Activated CD4-positive, alpha-beta T cell treated with anti-CD3 and anti-CD28 coated beads for 24 hours (primary cell): Measurements from ENCODE around the gene C1orf210.
A peak's percentile ranks its signal among the peaks of the same experiment; 100 is the strongest.

ENCODE experiments used
- DNase-seq, 2 donors: peaks; one replicate each; pipeline ENCODE4 v3.0.0-alpha.2; 2020; ENCODE audit warnings: low read depth in 2 of 2

The C1orf210 gene

DNA sequence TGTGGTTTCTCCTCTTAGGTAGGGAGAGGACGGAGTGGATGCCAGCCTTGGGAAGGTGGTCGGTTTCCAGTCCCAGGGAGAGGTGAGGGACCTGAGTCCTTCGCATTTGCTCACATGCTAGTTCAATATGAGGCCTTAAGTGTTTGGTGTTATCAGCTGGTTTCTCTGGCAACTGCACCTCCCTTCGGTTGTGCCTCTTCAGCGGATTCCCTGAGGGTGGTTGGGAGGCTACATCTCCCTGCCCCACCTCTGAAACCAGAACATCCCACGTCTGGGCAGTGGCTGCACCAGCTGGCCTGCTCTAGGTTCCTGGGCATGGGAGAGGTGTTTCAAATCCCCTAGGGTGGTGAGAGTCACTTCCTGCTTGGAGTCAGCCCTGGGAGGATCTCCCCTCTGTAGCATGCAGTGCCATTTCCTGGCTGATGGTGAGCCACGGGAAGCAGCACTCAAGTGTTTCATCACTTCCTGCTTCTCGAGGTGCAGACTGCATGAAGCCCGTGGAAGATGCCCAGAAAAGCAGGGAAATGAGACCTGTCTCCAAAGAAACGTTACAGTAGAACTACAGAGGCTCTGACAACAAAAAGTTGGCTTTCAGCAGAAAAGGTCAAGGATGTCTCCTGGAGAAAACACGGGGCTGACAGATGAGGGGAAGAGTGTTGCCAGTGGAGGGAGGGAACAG is 11.1 kb downstream of the C1orf210 start:
- peak in 1 of 2 donors; percentile 9 for DNase-seq

DNA sequence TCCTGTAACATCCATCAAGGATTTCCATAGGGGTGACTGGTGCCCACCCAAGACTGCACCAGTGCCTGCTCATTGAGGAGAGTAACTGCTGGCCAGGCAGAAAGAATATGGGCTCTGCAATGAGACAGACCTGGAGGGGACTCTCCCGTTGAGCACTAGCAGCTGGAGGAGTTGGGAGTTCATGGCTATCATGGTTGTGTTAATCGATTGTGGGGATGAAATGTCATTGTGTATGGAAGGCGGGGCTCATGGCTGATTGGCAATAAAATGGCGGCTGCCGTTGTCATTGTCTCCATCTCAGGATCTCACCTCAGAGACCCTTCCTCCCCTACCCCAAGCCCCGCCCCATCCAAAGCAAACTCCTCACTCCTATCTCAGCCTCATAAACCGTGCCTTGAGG is 11.7 kb downstream of the C1orf210 start:
- no peak for DNase-seq

DNA sequence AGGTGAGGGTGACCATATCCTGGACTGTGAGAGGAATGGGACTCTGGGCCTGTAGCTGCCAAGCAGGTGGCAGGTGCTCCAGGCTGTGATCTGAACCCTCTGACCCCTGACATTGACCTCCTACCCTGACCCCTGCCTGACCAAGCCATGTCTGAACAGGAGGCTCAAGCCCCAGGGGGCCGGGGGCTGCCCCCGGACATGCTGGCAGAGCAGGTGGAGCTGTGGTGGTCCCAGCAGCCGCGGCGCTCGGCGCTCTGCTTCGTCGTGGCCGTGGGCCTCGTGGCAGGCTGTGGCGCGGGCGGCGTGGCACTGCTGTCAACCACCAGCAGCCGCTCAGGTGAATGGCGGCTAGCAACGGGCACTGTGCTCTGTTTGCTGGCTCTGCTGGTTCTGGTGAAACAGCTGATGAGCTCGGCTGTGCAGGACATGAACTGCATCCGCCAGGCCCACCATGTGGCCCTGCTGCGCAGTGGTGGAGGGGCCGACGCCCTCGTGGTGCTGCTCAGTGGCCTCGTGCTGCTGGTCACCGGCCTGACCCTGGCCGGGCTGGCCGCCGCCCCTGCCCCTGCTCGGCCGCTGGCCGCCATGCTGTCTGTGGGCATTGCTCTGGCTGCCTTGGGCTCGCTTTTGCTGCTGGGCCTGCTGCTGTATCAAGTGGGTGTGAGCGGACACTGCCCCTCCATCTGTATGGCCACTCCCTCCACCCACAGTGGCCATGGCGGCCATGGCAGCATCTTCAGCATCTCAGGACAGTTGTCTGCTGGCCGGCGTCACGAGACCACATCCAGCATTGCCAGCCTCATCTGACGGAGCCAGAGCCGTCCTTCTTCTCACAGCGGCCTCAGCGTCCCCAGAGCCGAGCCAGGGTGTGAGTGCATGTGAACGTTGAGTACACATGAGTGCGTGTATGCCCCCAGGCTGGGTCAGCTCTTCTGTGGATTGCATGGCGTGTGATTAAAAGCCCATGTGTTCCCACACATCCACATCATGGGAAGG is 12.5 kb downstream of the C1orf210 start:
- no peak for DNase-seq

DNA sequence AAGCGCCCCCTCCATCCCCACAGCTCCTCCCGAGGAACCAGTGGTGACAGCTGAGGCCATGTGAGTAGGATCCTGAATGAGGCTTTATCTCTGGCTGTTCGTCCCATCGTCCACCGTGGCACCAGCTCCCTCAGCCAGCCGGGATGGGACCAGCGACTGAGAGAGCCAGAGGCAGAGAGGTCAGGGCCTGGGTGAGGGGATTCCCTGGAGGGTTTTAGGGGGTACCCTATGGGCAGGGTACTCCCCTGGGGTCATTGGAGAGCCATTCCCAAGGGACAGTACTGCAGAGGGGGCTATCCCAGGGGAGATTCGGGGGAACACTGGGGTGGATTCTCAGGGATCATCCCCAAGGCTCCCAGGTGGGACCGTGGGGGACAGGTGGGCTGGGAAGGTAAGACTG is 13.2 kb downstream of the C1orf210 start:
- DNase-seq = no peak

DNA sequence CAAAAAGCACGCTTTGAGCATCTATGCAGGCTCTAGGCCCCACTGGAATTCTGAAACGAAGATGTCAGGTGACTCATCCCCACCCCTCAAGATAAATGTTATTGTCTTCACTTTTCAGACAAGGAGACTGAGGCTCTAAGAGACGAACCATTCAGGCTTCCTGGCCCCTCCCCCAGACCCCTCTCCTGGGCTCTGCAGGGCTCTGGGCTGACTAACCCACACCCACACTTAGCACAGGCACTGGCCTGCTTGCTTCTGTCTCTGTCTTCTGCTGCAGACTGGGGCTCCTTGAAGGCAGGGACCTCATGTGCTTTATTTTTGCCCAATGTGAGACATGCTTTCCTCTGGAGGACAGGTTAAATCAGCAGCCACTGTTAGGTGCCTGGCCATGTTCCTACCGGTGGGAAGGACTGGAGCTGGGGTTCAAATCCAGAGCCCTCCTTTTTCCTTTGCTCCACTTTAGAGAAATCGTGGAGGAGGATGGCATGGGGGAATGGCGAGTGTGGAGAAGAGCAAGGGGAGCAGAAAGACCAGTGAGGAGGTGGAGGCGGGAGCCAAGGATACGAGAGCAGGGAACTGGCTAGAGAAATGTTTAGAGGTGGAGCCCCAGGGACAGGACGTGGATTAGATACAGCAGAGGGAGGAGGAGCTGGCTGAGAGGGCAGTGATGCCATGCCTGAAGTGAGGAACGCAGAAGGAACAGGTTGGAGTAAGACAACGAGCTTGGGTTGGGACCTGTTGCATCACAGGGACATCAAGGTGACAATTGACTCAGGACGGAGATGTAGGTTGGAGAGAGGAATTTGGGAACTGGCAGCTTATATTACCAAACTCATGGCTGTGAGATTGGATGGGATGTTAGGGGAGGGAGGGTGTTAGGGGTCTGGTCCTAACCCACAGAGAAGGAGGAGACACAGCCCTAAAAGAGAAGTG is 13.9 kb downstream of the C1orf210 start:
- no peak for DNase-seq

DNA sequence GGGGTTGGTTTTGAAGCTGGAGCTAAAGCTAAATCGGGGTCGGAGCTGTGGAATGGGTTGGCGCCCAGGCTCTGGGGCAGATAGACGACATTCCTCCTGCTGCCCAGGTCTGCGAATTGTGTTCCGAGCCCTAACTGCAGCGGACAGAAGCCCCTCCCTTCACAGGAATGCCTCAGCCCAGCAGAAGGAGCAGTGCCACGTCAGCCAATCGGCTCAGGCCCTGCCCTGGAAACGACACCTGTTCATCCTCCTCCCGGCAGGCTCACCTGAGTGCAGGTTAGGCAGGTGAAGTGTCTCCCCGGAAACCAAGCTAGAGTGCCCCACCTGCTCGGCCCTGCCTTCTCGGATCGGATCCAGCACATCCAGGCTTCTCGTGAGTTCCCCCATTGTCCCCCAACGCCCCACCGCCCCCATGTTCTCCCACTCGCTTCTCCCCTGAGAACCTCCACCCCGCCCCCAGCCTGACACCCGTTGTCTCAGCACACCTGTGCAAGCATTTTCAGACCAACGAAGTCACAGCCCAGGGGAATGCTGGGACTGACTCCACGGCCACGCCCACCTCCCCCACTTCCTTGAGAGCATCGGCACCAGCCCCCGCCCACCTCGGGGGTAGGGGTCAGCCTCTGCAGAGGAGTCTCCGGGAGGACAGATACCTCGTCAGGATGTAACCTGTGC is 14.8 kb downstream of the C1orf210 start:
- DNase-seq = no peak

DNA sequence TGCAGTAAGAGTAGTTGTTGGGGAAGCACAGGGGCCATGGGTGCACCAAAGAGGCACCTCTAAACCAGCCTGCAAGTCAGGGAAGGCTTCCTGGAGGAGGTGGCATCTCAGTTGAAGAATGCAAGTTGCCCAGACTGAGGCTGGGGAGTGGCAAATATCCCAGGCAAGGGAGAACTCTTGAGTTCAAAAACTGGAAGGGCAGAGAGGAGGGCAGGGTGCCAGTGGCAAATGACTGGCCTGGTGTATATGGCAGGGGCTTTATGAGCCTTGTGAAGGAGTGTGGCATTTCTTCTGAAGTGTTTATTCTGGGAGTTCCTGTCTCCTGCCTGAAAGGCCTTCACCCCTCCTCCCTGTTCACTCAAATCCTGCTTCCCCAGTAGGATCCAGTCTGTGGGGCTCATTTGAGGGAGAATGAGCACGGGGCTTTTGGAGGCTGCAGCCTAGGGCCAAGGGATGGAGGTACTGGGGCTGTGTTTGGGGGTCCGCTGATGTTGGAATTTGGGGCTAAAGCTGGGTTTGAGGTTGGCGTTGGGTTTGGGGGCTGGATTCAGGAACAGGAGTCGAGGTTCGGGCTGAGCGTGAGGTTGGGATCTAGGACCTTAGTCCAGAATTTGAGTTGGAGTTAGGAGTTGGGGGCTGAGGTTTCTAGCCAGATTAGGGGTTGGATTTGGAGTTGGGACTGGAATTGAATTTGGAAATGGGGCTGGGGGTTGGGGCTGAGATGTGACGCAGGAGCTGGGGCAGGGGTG is 15.6 kb downstream of the C1orf210 start, which contains the start of gene TMEM125:
Gene TMEM125, plus strand, starts transcription at position 357 of the 749 bp plus-strand sequence. CDS start 2,740 bp downstream, outside the sequence.
- no peak for DNase-seq

DNA sequence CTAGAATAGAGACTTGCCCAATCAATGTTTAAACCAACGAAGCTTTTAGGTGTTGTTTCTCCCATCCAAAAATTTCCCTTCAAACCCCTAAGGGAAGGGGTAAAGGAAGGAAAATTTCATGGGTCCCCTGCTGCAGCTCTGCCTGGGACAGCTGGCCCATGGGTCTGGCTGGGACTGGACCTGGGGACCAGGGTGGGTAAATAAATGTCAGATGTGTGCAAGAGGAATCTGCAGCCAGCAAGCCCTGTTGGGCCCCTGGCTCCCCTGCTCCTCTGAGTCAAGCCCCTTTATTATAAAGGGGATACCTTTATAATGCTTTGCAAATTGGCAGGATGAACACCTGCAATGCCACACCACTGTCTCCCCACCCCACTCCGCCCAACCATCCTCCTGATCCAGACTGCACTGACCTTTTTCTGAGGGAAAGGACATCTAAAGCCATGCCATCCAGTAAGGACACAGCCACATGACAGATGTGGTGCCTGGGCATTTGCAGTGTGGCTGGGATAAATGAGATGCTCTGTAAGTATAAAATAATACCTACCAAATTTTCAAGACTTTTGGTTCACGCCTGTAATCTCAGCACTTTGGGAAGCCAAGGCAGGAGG is 17.5 kb downstream of the C1orf210 start:
- DNase-seq = no peak

DNA sequence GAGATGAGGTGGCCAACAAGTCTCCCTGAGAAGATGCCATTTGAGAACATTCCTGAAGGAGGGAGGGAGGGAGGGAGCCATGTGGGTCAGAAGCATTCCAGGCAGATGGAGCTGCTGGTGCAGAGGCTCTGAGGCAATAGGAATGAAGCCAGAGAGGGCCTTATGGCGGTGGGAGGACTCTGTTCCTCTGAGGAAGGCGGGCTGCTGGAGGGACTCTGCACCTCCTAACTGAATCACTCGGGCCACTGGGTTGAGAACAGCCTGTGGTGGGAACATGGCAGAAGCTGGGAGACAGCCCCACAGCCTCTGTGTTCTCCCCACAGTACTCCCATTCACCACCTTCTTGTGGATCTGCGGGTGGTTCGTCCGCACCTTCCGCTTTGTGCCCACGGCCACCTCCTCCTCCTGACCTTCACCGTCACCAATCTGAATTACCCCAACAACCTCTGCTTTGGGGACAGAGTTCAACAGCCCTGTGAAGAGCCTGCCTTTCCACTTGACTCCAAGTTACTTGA is 18.0 kb downstream of the C1orf210 start:
- DNase-seq = no peak

DNA sequence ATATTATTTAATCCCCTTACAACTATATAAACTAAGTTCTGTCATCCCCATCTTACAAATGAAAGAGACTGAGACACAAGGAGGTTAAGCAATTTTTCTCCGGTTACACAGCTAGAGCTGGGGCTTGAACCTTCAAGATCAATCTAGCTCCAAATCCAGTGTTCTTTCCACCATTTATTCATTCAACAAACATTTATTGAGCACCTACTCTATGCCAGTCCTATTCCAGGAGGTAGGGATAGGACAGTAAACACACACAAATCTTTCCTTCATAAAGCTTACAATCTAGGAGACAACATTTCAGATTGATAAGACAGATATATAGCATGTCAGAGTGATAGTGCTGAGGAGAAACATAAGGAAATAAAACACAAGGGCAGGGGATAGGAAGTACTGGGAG is 18.5 kb downstream of the C1orf210 start:
- no peak for DNase-seq

DNA sequence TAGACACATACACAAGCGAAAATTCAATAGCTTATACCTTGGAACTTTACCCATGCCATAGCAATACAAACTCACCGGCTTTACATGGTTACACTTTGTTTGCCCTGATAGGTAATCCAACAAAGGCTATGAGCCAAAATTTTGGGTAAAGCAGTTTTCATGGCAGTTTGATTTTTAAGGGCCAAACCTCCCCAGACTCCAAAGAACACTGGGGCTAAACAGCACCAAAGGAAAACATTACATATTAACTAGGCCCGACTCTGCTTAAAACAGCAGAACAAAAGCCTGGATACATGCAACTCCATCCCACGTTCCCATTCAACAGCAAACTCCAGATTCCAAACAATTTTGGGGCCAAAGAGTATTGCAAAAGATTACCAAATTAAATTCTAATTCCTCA is 19.9 kb downstream of the C1orf210 start:
- no peak for DNase-seq

DNA sequence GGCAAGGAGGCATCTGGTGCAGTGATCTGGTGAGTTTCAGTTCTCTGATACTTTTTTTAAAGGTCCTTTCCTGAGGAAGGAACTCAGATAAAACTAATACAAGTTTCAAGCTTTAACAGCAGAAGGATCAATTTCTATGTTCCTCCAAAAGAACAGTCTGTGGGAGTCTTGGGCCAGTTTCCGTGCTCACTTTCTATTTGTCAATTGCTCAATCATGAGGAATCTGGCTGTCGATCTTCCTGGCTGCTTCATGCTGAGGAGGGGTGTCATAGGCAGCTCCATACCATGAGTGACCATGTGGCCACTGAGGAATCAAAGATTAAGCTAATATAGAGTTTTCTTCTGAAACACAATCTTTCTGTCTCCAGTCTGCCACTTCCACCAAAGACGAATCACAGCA is 27.0 kb downstream of the C1orf210 start:
- DNase-seq = no peak

DNA sequence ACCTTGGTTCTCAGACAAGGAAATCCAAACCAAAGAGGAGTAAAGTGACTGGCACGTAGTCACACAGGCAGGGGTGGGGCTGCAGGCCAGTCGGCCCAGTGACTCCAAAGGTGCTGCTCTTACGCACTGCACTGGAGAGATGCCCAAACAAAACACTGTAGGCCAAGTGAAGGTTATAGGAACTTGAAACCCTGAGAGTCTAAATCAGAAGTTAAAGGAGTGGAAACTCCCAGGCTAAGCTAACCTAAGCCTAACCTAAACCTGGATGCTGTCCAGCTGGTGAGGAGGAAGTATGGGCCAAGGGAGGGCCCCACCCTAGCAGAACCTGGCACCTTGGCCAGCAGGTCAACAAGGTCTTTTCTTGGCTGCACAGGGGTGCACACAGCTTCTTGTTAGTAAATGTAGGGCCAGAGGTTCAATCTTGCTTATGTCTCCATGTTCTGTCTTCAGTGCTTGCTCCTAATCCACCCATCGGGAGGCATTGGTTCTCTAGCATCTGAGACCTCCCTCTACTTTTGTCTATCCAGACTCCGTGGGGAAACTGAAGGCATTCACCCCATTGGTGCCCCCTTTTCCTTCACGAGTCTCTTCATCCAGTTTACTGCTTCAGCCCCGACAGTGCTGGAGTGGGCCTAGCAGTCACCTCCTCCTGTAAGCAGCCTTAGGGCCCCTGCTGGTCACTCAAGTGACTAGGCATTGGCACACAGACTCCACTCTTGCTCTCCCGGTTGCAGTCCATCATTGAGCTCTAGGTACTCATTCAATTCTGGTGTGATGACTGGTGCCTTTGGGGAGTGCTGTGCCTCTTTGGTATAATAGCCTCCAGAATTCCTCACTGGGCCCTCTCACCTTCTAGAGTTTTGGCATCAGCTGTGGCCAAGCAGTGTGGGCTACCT is 28.5 kb downstream of the C1orf210 start:
- DNase-seq = no peak

DNA sequence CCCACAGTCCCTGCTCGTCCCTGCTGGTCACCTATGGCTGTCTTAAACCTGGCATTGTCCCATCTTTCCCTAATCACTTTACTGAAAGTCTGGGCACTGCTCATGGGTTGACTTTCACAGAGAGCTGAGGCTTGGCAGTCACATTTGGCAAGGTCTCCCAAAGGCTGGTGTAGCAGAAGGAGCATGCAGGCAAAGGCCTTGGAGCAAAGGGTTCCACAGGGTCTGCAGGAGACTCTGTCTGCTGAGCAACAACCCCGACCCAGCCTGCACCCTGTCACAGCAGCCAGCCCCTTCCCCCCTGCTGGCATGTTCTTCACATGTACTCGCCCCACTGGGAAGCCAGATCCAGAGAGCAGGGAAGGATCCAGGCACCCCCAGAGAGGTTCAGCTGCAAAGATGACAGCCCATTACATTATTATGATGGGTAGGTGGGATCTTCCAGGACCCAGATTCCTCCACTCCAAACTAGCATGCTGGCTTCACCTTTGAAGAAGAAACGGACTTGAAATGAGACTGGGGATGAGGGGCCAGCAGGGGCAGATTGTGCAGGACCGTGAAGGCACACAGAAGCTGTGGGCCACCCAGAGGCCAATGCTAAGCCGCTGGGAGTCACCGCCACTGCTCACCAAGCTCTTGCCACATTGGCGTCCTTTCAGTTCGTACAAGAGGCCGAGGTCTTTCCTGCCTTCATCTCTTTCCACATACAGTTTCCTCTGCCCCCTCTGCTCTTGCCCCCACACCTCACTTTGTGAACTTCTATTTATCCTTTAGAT is 29.8 kb downstream of the C1orf210 start:
- DNase-seq = no peak

DNA sequence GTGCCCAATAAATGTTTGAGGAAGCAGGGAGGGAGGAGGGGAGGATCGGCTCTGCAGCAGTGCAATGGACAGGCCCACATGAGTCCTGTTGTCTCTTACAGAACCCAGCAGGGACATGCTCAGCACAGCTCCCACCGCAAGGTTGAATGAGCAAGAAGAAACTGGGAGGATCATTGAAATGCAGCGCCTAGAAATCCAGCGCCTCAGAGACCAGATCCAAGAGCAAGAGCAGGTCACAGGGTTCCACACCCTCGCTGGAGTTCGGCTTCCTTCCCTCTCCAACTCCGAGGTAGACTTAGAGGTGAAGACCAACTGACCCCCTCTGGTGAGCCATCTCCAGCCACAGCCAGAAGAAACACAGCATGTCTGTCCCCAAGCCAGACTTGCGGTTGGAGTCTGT is 31.5 kb downstream of the C1orf210 start:
- no peak for DNase-seq

DNA sequence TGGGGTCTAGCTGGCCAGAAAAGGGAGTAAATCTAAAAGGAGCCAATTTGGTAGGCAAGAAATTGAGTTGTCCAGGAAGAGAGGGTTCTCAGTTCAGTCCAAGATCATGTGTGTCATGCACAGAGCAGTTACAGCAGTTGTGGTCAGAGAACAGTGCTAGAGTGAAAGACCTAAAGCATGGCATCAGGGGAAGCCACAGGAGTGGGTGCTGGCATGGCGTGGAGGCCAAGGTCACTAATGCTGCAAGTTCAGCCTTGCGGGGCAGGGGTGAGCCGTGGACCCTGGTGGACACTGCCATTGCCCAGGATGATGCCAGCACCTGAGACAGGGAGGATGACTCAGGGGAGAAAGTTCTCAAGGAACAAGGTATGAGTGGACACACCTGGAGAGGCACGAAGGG is 32.2 kb downstream of the C1orf210 start:
- DNase-seq = no peak

DNA sequence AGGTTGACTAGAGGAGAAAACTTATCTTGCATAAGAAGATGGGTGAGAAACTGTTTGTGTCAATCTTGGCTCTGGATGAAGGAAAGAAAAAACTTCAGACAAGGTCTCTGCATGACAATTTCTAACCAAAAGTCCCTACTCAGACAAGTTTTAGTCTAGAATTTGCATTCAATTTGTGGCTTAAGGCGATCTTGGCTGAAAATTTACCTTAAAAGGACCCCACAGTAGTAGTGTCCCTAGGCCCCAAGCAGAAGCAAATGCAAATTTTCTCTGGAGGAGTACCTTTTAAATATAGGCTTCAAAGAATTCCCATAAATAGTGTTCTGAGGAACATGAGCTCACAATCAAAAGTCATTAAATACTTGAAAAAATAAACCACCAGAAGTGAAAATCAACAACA is 33.2 kb downstream of the C1orf210 start:
- DNase-seq = no peak

DNA sequence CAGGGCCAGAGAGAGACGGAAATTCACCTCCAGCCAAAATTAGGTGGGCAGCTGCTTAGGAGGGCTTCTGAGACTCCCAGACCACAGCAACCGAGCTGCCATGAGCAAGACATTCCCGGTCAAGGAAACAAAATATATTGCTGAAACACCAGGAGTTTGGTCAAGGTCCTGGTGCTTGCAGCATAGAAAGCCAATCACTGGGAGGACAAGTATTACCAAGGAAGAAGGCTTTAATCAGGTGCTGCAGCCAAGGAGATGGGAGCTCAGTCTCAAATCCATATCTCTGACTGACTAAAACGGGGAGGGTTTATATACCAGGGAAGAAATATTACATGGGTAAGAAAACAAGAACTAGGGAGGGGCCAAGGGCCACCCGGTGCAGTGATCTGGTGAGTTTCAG is 34.4 kb downstream of the C1orf210 start:
- no peak for DNase-seq
